GM23338 (cell line): Measurements from ENCODE around the gene AGRN.

ENCODE experiments used
- EZH2phosphoT487 ChIP-seq: fragments of 200-600 bp; sonication (generic); IDR thresholded peaks from one replicate; pipeline ENCODE4 v1.8.1; 2018; ENCODE audit warnings: antibody characterized with exemption; ENCODE audit not compliant: unreplicated experiment
- POLR2AphosphoS5 ChIP-seq: IDR thresholded peaks from 2 replicates; pipeline ENCODE4 v1.6.1; 2016; ENCODE audit warnings: antibody characterized with exemption, low read depth
- ZNF114 ChIP-seq: fragments of 250-450 bp; sonication (Bioruptor Pico); IDR thresholded peaks from 2 replicates; pipeline ENCODE4 v1.5.0; 2020; ENCODE audit warnings: mild to moderate bottlenecking, moderate library complexity
- TF ChIP-seq, protein P1 (sequence below): IDR thresholded peaks from one replicate; pipeline ENCODE4 v1.6.1; 2018; ENCODE audit warnings: antibody characterized with exemption; ENCODE audit not compliant: unreplicated experiment
- TF ChIP-seq, protein P2 (sequence below), 2 experiments: fragments of 200-600 bp in 1 of 2; sonication (generic) in 1 of 2; conservative IDR thresholded peaks; 2 replicates each; pipeline versions ENCODE4 v1.5.1 to v1.6.1; 2016 to 2017; ENCODE audit warnings: antibody characterized with exemption in 2 of 2, low read depth in 2 of 2, mild to moderate bottlenecking in 2 of 2, moderate library complexity in 1 of 2

DNA sequence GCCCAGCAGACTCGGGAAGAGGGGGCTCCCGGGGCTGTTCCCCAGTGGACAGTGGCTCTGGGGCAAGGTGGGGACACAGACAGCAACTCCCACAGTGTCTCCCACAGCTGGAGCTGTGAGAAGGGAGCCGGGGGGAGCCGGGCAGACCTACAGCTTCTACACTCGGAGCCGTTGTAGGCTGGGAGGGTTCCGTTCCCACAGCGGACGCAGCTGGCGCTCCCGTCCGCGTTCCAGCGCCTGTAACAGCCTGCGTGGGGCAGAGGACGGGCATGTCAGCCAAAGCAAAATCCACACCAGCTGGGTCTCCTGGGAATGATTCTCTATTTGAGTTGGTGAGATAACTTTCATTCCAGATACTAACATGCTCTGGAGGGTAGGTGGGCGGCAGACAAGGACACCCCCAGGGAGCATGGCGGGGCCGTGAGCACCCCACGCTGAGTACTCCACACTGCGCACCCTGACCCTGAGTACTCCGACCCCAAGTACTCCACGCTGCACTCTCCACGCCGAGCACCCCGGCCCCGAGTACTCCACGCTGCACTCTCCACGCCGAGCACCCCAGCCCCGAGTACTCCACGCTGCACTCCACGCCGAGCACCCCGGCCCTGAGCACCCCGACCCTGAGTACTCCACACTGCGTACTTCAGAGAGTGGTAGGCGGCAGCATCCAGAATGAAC is 67.6 kb downstream of the AGRN start:
- TF ChIP-seq ZNF114 (CRISPR knock-in tag) (no peak), POLR2AphosphoS5 (no peak), EZH2phosphoT487 (no peak)
- TF ChIP-seq, protein P1, sequence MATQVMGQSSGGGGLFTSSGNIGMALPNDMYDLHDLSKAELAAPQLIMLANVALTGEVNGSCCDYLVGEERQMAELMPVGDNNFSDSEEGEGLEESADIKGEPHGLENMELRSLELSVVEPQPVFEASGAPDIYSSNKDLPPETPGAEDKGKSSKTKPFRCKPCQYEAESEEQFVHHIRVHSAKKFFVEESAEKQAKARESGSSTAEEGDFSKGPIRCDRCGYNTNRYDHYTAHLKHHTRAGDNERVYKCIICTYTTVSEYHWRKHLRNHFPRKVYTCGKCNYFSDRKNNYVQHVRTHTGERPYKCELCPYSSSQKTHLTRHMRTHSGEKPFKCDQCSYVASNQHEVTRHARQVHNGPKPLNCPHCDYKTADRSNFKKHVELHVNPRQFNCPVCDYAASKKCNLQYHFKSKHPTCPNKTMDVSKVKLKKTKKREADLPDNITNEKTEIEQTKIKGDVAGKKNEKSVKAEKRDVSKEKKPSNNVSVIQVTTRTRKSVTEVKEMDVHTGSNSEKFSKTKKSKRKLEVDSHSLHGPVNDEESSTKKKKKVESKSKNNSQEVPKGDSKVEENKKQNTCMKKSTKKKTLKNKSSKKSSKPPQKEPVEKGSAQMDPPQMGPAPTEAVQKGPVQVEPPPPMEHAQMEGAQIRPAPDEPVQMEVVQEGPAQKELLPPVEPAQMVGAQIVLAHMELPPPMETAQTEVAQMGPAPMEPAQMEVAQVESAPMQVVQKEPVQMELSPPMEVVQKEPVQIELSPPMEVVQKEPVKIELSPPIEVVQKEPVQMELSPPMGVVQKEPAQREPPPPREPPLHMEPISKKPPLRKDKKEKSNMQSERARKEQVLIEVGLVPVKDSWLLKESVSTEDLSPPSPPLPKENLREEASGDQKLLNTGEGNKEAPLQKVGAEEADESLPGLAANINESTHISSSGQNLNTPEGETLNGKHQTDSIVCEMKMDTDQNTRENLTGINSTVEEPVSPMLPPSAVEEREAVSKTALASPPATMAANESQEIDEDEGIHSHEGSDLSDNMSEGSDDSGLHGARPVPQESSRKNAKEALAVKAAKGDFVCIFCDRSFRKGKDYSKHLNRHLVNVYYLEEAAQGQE = no peak
- TF ChIP-seq, protein P2, sequence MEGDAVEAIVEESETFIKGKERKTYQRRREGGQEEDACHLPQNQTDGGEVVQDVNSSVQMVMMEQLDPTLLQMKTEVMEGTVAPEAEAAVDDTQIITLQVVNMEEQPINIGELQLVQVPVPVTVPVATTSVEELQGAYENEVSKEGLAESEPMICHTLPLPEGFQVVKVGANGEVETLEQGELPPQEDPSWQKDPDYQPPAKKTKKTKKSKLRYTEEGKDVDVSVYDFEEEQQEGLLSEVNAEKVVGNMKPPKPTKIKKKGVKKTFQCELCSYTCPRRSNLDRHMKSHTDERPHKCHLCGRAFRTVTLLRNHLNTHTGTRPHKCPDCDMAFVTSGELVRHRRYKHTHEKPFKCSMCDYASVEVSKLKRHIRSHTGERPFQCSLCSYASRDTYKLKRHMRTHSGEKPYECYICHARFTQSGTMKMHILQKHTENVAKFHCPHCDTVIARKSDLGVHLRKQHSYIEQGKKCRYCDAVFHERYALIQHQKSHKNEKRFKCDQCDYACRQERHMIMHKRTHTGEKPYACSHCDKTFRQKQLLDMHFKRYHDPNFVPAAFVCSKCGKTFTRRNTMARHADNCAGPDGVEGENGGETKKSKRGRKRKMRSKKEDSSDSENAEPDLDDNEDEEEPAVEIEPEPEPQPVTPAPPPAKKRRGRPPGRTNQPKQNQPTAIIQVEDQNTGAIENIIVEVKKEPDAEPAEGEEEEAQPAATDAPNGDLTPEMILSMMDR (conservative IDR thresholded peaks at IDR 0.05; ENCODE audit: low read depth in 2 of 2) = no peak
